Stimulated activated CD4-positive, alpha-beta T cell treated with anti-CD3 and anti-CD28 coated beads, Interleukin-15, amount 100 ng/mL, for 48 hours (primary cell): ENCODE data around the gene NUTM1.
"Not testable (repeated sequence)": the region's sequence is repeated elsewhere in the genome, so short reads cannot be mapped to it uniquely, and the experiment has no call there.

Experiments
- DNase-seq, 2 donors: peaks; one replicate each; pipeline ENCODE4 v3.0.0-alpha.2; 2020; ENCODE audit warnings: low read depth in 2 of 2

The NUTM1 gene

DNA sequence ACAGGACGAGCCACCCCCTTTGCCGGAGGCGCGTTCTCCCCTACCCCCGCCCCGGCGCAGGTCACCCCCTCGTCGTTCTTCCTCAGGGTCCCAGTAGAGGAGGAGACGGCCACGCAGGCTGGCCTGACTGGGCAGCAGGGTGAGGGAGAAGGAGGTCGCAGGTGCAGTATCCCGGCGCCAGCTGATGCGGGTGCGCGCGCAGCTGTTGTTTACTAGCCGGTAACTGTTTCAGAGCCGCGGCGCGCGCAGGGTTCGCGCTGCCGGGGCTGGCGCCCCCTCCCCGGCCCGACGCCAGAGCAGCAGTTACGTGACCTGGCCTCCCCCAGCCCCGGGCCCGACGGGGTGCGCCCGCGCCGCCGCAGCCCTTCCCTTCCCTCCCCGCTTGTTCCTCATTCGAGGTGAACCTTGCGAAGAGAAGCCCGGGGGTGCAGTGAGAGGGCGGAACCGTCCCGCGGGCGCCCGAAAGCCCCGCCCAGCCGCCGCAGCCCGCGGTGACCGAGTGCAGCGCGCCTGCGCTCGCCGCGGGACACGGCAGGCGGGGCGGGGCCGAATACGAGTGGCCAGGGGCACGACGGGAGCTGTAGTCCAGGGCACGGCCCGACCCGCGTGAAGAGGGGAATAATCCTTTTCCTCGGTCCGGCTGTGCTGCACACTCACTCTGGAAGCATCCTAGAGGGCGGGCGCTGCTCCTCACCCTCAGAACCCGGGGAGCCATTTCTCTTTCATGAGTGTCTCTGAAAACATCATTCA lies 5.4 kb upstream of the NUTM1 start, which contains the start of gene SLC12A6:
Gene SLC12A6 (minus strand): TSS at position 225 of the 750 bp plus-strand sequence. CDS start 1,101 bp downstream, outside the sequence.
- DNase-seq = peak; percentile 77 to 86

DNA sequence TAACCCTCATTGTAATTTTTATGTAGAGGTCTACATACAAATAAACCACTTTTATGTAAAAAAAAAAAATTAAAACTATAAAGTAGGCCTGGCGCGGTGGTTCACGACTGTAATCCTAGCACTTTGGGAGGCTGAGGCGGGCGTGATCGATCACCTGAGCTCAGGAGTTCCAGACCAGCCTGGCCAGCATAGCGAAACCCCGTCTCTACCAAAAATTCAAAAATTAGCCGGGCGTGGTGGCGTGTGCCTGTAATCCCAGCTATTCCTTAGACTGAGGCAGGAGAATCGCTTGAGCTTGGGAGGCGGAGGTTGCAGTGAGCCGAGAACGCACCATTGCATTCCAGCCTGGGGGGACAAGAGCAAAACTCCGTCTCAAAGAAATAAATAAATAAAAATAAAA lies 4.8 kb upstream of the NUTM1 start:
- DNase-seq = no peak

- DNase-seq = no peak
Measured at GRCh38 chr15:34339946-34340345, 3.2 kb upstream of the NUTM1 start.

GRCh38 chr15:34341381-34342212 lies 1.5 kb upstream of the NUTM1 start:
- no peak for DNase-seq

GRCh38 chr15:34342213-34342736 lies 840 bp upstream of the NUTM1 start:
- DNase-seq = not testable (repeated sequence)

GRCh38 chr15:34347951-34348638 lies 5.0 kb downstream of the NUTM1 start:
- no peak for DNase-seq

- DNase-seq = no peak
Measured at GRCh38 chr15:34348735-34349300, 5.7 kb downstream of the NUTM1 start.

GRCh38 chr15:34349769-34350168 lies 6.7 kb downstream of the NUTM1 start:
- no peak for DNase-seq

DNA sequence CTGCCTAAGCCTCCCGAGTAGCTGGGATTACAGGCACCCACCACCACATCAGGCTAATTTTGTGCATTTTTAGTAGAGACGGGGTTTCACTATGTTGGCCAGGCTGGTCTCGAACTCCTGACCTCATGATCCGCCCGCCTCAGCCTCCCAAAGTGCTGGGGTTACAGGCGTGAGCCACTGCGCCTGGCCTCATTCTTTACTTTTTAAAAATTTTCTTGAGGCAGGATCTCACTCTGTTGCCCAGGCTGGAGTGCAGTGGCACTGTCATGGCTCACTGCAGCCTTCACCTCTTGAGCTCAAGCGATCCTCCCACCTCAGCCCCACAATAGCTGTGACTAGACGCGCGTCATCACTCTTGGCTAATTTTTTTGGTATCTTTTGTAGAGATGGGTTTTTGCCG lies 9.9 kb downstream of the NUTM1 start:
- DNase-seq = not testable (repeated sequence)

- DNase-seq = no peak
Measured at GRCh38 chr15:34353627-34354026, 10.5 kb downstream of the NUTM1 start.

DNA sequence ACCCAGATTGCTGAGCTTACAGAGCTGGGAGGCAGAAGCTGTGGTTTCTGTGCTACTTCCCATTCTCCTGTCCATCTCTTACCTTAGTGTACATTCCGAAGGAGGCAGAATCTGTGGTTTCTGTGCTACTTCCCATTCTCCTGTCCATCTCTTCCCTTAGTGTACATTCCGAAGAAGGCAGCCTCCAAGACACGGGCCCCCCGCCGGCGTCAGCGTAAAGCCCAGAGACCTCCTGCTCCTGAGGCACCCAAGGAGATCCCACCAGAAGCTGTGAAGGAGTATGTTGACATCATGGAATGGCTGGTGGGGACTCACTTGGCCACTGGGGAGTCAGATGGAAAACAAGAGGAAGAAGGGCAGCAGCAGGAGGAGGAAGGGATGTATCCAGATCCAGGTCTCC lies 11.2 kb downstream of the NUTM1 start:
- no peak for DNase-seq

DNA sequence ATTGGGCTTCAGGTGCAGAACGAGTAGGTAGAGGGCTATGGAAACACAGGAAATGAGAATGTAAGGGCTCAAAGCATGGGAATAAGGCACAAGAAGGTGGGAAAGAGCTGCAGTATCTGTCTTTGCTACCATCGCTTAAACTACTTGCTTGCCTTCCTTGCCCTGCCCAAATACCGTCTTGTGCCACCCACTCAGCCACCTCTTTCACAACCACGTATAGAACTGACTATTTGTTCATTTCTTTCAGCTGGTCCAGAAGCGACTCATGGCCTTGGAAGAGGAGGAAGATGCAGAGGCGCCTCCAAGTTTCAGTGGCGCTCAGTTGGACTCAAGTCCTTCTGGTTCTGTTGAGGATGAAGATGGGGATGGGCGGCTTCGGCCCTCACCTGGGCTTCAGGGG lies 12.1 kb downstream of the NUTM1 start:
- no peak for DNase-seq

- no peak for DNase-seq
Measured at GRCh38 chr15:34357653-34358052, 14.5 kb downstream of the NUTM1 start.

DNA sequence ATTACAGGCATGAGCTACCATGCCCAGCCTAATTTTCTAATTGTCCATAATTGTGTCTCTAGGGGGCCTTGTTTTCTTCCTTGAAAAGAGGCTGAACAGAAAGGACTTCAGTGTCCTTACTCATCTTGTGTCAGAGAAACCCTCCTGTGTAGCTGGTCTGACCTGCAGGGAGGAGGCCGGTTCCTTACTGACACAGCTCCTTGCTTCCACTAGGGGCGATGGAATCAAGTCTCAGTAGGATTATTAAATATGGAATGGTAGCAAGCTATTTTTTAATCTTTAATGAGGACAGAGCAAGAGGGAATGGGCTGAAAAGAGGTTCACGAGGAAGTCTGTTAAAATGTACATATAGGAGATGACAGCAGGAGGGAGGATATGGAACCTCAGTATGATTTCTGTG lies 15.3 kb downstream of the NUTM1 start:
- DNase-seq = no peak

- no peak for DNase-seq
Measured at GRCh38 chr15:34358948-34359347, 15.8 kb downstream of the NUTM1 start.

DNA sequence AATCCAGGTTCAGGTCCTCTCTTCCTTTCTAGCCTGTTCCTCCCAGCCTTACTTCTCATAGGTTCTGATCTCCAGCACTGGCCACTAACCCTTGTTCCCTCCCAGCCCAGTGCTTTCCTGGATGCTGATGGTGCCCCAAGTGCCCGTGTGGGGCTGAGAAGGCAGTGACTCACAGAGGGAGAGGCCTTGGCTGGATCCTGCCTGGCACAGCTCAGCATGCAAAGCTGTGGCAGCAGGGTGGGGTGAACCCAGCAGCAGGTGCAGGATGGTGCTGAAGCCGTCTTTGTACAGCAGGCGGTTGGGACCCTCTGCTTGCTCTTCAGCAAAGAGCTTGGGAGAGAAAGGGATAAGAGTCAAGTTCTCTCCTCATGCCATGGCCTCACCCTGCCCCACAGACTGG lies 16.3 kb downstream of the NUTM1 start:
- DNase-seq = no peak

DNA sequence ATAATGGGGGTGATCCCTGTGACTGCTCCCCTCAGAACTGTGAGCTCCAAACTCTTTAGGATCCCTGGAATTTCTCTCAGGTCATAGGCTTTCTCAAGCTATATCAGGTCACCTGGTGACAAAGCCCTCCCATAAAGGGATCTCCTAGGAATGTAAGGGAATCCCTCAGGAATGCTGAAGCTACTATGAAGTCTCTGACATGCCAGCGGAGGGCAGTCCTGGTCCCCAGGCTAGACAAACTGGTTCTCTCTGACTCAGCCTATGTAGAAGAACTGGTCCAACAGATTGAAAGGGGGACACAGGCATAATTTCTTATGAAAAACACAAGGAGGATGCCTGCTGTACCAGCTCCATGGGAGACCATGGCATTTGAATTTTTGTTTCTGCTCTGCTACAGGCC lies 17.2 kb downstream of the NUTM1 start:
- DNase-seq = no peak

DNA sequence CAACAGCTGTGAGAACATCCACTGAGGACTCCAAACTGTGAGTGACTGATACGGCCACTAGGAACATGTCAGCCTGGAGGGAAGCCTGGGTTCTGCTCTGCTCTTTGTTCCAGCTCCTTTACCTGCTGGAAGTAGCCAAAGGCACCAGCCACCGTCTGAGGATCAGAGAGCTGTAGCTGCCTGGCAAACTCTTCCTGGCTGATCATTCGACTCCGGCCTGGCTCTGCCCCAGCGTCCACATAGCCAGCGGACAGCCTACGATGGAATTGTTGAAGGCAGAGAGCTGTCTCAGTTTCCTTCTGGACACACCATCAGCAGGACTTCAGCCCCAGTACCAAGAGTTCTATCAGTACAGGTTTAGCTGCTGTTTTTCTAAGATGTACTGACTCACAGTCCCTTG lies 18.2 kb downstream of the NUTM1 start:
- DNase-seq = no peak

DNA sequence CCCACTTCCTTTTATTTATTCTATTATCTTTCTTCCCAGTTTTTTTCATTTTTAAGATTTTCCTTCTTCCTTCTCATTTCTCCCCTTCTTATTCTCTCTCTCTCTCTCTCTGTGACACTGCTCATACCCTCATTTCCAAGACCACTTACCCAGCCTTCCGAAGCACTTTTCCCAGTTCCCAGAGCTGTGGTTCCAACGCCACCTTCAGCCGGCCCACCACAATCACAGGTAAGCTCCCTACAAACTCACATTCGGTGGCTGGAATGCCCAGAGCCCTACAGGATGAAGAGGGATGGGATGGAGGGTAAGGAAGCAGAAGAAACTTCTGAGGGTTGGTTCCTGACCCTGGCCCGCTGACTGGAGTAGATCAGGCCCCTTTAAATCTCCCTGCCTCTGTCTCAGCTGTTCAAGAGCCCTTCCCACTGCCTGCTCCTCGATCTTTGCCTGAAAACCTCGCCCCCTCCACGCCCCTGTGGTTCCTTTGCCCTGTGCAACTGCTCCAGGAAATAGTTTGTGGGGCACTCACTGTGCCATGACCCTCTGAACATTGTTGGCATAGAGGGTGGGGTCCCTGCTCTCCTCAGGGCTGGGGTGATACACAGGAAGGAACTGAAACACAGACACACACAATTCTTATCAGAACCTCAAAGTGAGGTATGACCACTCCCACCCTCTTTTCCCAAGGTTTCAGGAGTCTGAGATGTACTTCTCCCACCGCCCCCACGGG lies 19.1 kb downstream of the NUTM1 start:
- no peak for DNase-seq

- DNase-seq = no peak
Measured at GRCh38 chr15:34364041-34364440, 20.9 kb downstream of the NUTM1 start.
